Endothelial cell of umbilical vein (primary cell): ENCODE results near the gene GRID1.

Experiments
- CTCF ChIP-seq, 2 donors: IDR thresholded peaks; 1 replicate in 1 of 2; 2 replicates in 1 of 2; pipeline ENCODE4 v1.5.1; 2011; ENCODE audit warnings: low read length in 2 of 2, mild to moderate bottlenecking in 2 of 2, moderate library complexity in 2 of 2, control low read depth in 1 of 2, inconsistent platforms in 1 of 2, low read depth in 1 of 2; ENCODE audit not compliant: insufficient read depth in 1 of 2; ENCODE audit errors: extremely low read depth in 1 of 2
- JUN ChIP-seq: IDR thresholded peaks from 2 replicates; pipeline ENCODE4 v1.6.1; 2011; ENCODE audit warnings: borderline replicate concordance, low read depth; ENCODE audit not compliant: insufficient read length, insufficient read depth
- POLR2A ChIP-seq: IDR thresholded peaks from 2 replicates; pipeline ENCODE4 v1.6.1; 2012; ENCODE audit warnings: low read depth, mild to moderate bottlenecking, control low read depth, low read length
- POLR2AphosphoS5 ChIP-seq: IDR thresholded peaks from 2 replicates; pipeline ENCODE4 v1.6.1; 2012; ENCODE audit warnings: low read depth, mild to moderate bottlenecking, control low read depth, low read length, moderate library complexity; ENCODE audit not compliant: insufficient read depth

- no peak for TF ChIP-seq CTCF (IDR thresholded peaks at IDR 0.05; ENCODE audit: extremely low read depth in 1 of 2, insufficient read depth in 1 of 2, low read depth in 1 of 2, low read length in 2 of 2)
- no peak for TF ChIP-seq POLR2AphosphoS5
- no peak for TF ChIP-seq JUN
- no peak for TF ChIP-seq POLR2A
Measured at GRCh38 chr10:86136934-86137333, 229.7 kb downstream of the GRID1 start.
